Neural progenitor cell (in vitro differentiated cells): ENCODE measurements around the gene HBZ.

Experiments used
- EZH2 ChIP-seq: fragments of 200-600 bp; sonication (generic); IDR thresholded peaks from 2 replicates; pipeline ENCODE4 v1.6.1; 2017; ENCODE audit warnings: antibody characterized with exemption, mild to moderate bottlenecking, moderate library complexity
- EZH2phosphoT487 ChIP-seq: fragments of 200-600 bp; sonication (generic); IDR thresholded peaks from 2 replicates; pipeline ENCODE4 v1.6.1; 2017; ENCODE audit warnings: antibody characterized with exemption
- TF ChIP-seq, protein P1 (sequence below): fragments of 200-600 bp; sonication (generic); IDR thresholded peaks from 2 replicates; pipeline ENCODE4 v1.5.1; 2017; ENCODE audit warnings: antibody characterized with exemption, mild to moderate bottlenecking

GRCh38 chr16:200388-200787, 47.9 kb downstream of the HBZ start:
- TF ChIP-seq, protein P1, sequence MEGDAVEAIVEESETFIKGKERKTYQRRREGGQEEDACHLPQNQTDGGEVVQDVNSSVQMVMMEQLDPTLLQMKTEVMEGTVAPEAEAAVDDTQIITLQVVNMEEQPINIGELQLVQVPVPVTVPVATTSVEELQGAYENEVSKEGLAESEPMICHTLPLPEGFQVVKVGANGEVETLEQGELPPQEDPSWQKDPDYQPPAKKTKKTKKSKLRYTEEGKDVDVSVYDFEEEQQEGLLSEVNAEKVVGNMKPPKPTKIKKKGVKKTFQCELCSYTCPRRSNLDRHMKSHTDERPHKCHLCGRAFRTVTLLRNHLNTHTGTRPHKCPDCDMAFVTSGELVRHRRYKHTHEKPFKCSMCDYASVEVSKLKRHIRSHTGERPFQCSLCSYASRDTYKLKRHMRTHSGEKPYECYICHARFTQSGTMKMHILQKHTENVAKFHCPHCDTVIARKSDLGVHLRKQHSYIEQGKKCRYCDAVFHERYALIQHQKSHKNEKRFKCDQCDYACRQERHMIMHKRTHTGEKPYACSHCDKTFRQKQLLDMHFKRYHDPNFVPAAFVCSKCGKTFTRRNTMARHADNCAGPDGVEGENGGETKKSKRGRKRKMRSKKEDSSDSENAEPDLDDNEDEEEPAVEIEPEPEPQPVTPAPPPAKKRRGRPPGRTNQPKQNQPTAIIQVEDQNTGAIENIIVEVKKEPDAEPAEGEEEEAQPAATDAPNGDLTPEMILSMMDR: no peak
- TF ChIP-seq EZH2phosphoT487: no peak
- no peak for TF ChIP-seq EZH2
